ENCODE data around the gene EHF. TPM values are rescaled to one million over a fixed set of nuclear protein-coding genes. Genes with fewer than 3 reads are reported as not detected.

The EHF gene
- polyA plus RNA-seq, 1 donor (not counting 4 experiments of a cell fraction or from before 2014, with no cell fraction given) = 64.2 TPM

GRCh38 chr11:34585735-34586487 is 35.0 kb upstream of the EHF start:
- H4K20me1 ChIP-seq (ENCODE audit: control insufficient read depth, extremely low read depth, insufficient read depth, low read length) = no peaks in the 10 kb centered on the region
- H3K36me3 ChIP-seq (ENCODE audit: control insufficient read depth in 2 of 2, extremely low read depth in 1 of 2, insufficient read depth in 2 of 2, low read length in 2 of 2) = no peaks in the 10 kb centered on the region
- FAIRE-seq (peak; percentile 81), DNase-seq (ENCODE audit: low read depth, low spot score) (no peak)
- peak overlapping the region; percentile 71 for H3K4me2 ChIP-seq (ENCODE audit: control insufficient read depth, extremely low read depth, insufficient read depth, low read depth, low read length)
- no peak overlapping the region for H3K4me3 ChIP-seq (ENCODE audit: control insufficient read depth in 2 of 3, extremely low read depth in 1 of 3, insufficient read depth in 2 of 3, low read depth in 1 of 3, low read length in 3 of 3)
- dilution Hi-C loops (cut with MboI; ENCODE audit: extremely low pct_ligation_motif_present, low sequenced_read_pairs) = no loop called here
- peak overlapping the region; percentile 86 for H2AFZ ChIP-seq (ENCODE audit: control insufficient read depth, low read length)
- H3K9ac ChIP-seq (ENCODE audit: control insufficient read depth, extremely low read depth, insufficient read depth, low read length) = no peak overlapping the region
- peak overlapping the region; percentile 33 for H3K27ac ChIP-seq (ENCODE audit: control insufficient read depth, insufficient read depth, low read length)
- peaks cover 24% of the 10 kb centered on the region for H3K4me1 ChIP-seq (ENCODE audit: control insufficient read depth, extremely low read depth, insufficient read depth, low read length)
- peak in 2 of 3 experiments; percentile 34 to 46 for TF ChIP-seq CTCF (optimal IDR thresholded peaks at IDR 0.05 in 1 of 3, IDR thresholded peaks at IDR 0.05 in 1 of 3, conservative IDR thresholded peaks at IDR 0.05 in 1 of 3; ENCODE audit: extremely low read depth in 1 of 3, insufficient read depth in 2 of 3, low read length in 3 of 3)
- no peak for TF ChIP-seq EZH2 (IDR thresholded peaks at IDR 0.05; ENCODE audit: low read length)
- H3K79me2 ChIP-seq (ENCODE audit: control insufficient read depth, insufficient read depth, low read length) = no peaks in the 10 kb centered on the region
- no peaks in the 10 kb centered on the region for H3K27me3 ChIP-seq (ENCODE audit: control insufficient read depth, extremely low read depth, insufficient read depth, low read length)
- H3K9me3 ChIP-seq (ENCODE audit: control insufficient read depth, low read depth, low read length) = no peaks in the 10 kb centered on the region
- H3K9me1 ChIP-seq (ENCODE audit: control insufficient read depth, extremely low read depth, insufficient read depth, low read length) = no peaks in the 10 kb centered on the region

DNA sequence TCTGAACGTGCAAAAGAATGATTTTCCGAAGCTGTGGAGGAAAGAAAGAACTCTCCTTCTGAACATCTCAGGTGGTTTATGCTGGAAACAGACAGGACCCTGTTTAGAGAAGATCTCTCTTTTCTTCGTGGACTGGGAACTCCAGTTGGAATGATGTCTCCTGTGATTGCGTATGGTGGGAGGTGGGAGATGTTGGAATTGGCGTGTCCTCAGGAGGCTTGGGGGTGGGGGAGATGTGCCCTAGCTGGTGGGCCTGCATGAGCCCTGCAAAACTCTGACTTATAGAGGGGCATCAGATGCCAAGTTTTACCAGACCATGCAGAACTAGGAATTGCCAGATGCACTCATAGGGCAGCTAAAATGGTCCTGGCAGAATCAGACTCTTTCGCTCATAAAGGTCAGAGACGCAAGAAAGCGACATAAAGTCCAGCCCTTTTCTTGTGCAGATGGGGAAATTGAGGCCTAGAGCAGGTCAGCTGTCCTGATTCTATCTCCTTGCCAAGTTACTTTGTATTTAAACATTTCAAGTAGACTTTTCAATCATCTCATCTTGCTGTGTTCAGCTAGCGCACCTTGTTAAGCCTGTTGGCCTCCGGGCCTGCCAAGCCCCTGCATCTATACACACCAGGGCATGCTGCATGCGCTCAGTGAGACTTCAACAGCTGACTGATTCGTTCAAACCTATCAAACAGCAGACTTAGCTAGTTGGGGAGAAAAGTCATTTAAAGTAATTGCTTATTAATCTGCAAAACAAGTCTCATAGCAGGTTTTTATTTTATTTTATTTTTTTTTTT is 34.2 kb upstream of the EHF start:
- no peak overlapping the region for H3K9ac ChIP-seq (ENCODE audit: control insufficient read depth, extremely low read depth, insufficient read depth, low read length)
- H3K27ac ChIP-seq (ENCODE audit: control insufficient read depth, insufficient read depth, low read length) = no peak overlapping the region
- H3K36me3 ChIP-seq (ENCODE audit: control insufficient read depth in 2 of 2, extremely low read depth in 1 of 2, insufficient read depth in 2 of 2, low read length in 2 of 2) = no peaks in the 10 kb centered on the region
- DNase-seq (ENCODE audit: low read depth, low spot score) = no peak
- no peaks in the 10 kb centered on the region for H3K79me2 ChIP-seq (ENCODE audit: control insufficient read depth, insufficient read depth, low read length)
- H3K9me3 ChIP-seq (ENCODE audit: control insufficient read depth, low read depth, low read length) = no peaks in the 10 kb centered on the region
- no peak overlapping the region for H3K4me3 ChIP-seq (ENCODE audit: control insufficient read depth in 2 of 3, extremely low read depth in 1 of 3, insufficient read depth in 2 of 3, low read depth in 1 of 3, low read length in 3 of 3)
- TF ChIP-seq EZH2 (IDR thresholded peaks at IDR 0.05; ENCODE audit: low read length) = no peak
- TF ChIP-seq CTCF (optimal IDR thresholded peaks at IDR 0.05 in 1 of 3, IDR thresholded peaks at IDR 0.05 in 1 of 3, conservative IDR thresholded peaks at IDR 0.05 in 1 of 3; ENCODE audit: extremely low read depth in 1 of 3, insufficient read depth in 2 of 3, low read length in 3 of 3) = peak in 2 of 3 experiments; percentile 1 to 4
- peak overlapping the region; percentile 68 for H2AFZ ChIP-seq (ENCODE audit: control insufficient read depth, low read length)
- peaks cover 24% of the 10 kb centered on the region for H3K4me1 ChIP-seq (ENCODE audit: control insufficient read depth, extremely low read depth, insufficient read depth, low read length)
- peak overlapping the region; percentile 71 for H3K4me2 ChIP-seq (ENCODE audit: control insufficient read depth, extremely low read depth, insufficient read depth, low read depth, low read length)
- no peaks in the 10 kb centered on the region for H3K9me1 ChIP-seq (ENCODE audit: control insufficient read depth, extremely low read depth, insufficient read depth, low read length)
- no peak for FAIRE-seq
- no peaks in the 10 kb centered on the region for H4K20me1 ChIP-seq (ENCODE audit: control insufficient read depth, extremely low read depth, insufficient read depth, low read length)
- no peaks in the 10 kb centered on the region for H3K27me3 ChIP-seq (ENCODE audit: control insufficient read depth, extremely low read depth, insufficient read depth, low read length)
- dilution Hi-C loops (cut with MboI; ENCODE audit: extremely low pct_ligation_motif_present, low sequenced_read_pairs) = no loop called here

Data from keratinocyte (primary cell).